Stimulated activated naive CD8-positive, alpha-beta T cell treated with anti-CD3 and anti-CD28 coated beads, Interleukin-15, Interleukin-2, amounts not matched to agents 100 ng/mL and 50 ng/mL, for 24 hours (primary cell): ENCODE results near the gene OSBPL5.
"Not testable (repeated sequence)": the region's sequence is repeated elsewhere in the genome, so short reads cannot be mapped to it uniquely, and the experiment has no call there.

Source experiments
- H3K27ac Mint-ChIP-seq: one replicate; pipeline ENCODE4 v1.8.0; 2021; ENCODE audit warnings: mild to moderate bottlenecking, mixed read lengths
- H3K27me3 Mint-ChIP-seq: one replicate; pipeline ENCODE4 v1.8.0; 2021; ENCODE audit warnings: mixed read lengths
- H3K36me3 Mint-ChIP-seq: one replicate; pipeline ENCODE4 v1.8.0; 2021; ENCODE audit warnings: low read depth, mixed read lengths
- H3K4me1 Mint-ChIP-seq: one replicate; pipeline ENCODE4 v1.8.0; 2021; ENCODE audit warnings: low read depth, mixed read lengths
- H3K4me3 Mint-ChIP-seq: one replicate; pipeline ENCODE4 v1.8.0; 2021; ENCODE audit warnings: mild to moderate bottlenecking, mixed read lengths
- H3K9me3 Mint-ChIP-seq: one replicate; pipeline ENCODE4 v1.8.0; 2021; ENCODE audit warnings: mixed read lengths

The OSBPL5 gene

GRCh38 chr11:3085052-3085451 lies 80.1 kb downstream of the OSBPL5 start:
- no peaks in the 10 kb centered on the region for H3K4me1 Mint-ChIP-seq
- H3K9me3 Mint-ChIP-seq, result no peaks in the 10 kb centered on the region
- H3K36me3 Mint-ChIP-seq, result no peaks in the 10 kb centered on the region
- no peak overlapping the region for H3K27ac Mint-ChIP-seq
- H3K27me3 Mint-ChIP-seq, result peaks cover 3% of the 10 kb centered on the region
- no peak overlapping the region for H3K4me3 Mint-ChIP-seq

GRCh38 chr11:3083321-3083720 lies 81.8 kb downstream of the OSBPL5 start:
- Mint-ChIP-seq H3K4me1 (no peaks in the 10 kb centered on the region), H3K36me3 (no peaks in the 10 kb centered on the region), H3K9me3 (no peaks in the 10 kb centered on the region), H3K4me3 (no peak overlapping the region), H3K27me3 (peaks cover 3% of the 10 kb centered on the region), H3K27ac (no peak overlapping the region)

GRCh38 chr11:3081386-3081751 lies 83.7 kb downstream of the OSBPL5 start:
- Mint-ChIP-seq H3K4me3 (no peak overlapping the region), H3K27me3 (peaks cover 9% of the 10 kb centered on the region), H3K4me1 (no peaks in the 10 kb centered on the region), H3K27ac (no peak overlapping the region), H3K9me3 (no peaks in the 10 kb centered on the region), H3K36me3 (no peaks in the 10 kb centered on the region)

GRCh38 chr11:3080733-3081385 lies 84.3 kb downstream of the OSBPL5 start:
- no peaks in the 10 kb centered on the region for H3K9me3 Mint-ChIP-seq
- no peak overlapping the region for H3K4me3 Mint-ChIP-seq
- H3K27ac Mint-ChIP-seq, result no peak overlapping the region
- no peaks in the 10 kb centered on the region for H3K4me1 Mint-ChIP-seq
- H3K27me3 Mint-ChIP-seq, result peaks cover 9% of the 10 kb centered on the region
- H3K36me3 Mint-ChIP-seq, result no peaks in the 10 kb centered on the region

GRCh38 chr11:3080104-3080503 lies 85.0 kb downstream of the OSBPL5 start:
- H3K9me3 Mint-ChIP-seq, result no peaks in the 10 kb centered on the region
- no peak overlapping the region for H3K27ac Mint-ChIP-seq
- no peaks in the 10 kb centered on the region for H3K4me1 Mint-ChIP-seq
- H3K27me3 Mint-ChIP-seq, result peaks cover 9% of the 10 kb centered on the region
- no peak overlapping the region for H3K4me3 Mint-ChIP-seq
- no peaks in the 10 kb centered on the region for H3K36me3 Mint-ChIP-seq

- H3K4me3 Mint-ChIP-seq, result no peak overlapping the region
These were observed 87.2 kb downstream of the OSBPL5 start for GRCh38 chr11:3077846-3078440.

GRCh38 chr11:3077189-3077836 lies 87.8 kb downstream of the OSBPL5 start:
- no peak overlapping the region for H3K4me3 Mint-ChIP-seq
- no peaks in the 10 kb centered on the region for H3K9me3 Mint-ChIP-seq
- H3K36me3 Mint-ChIP-seq, result no peaks in the 10 kb centered on the region
- H3K27ac Mint-ChIP-seq, result no peak overlapping the region
- peaks cover 6% of the 10 kb centered on the region for H3K27me3 Mint-ChIP-seq
- H3K4me1 Mint-ChIP-seq, result no peaks in the 10 kb centered on the region

More at GRCh38 chr11:3077846-3078440, 87.2 kb downstream of the OSBPL5 start:
- Mint-ChIP-seq H3K27me3 (peaks cover 9% of the 10 kb centered on the region), H3K36me3 (no peaks in the 10 kb centered on the region), H3K27ac (no peak overlapping the region), H3K9me3 (no peaks in the 10 kb centered on the region), H3K4me1 (no peaks in the 10 kb centered on the region)

GRCh38 chr11:3074912-3075589 lies 90.1 kb downstream of the OSBPL5 start:
- no peaks in the 10 kb centered on the region for H3K9me3 Mint-ChIP-seq
- peaks cover 6% of the 10 kb centered on the region for H3K27me3 Mint-ChIP-seq
- no peak overlapping the region for H3K4me3 Mint-ChIP-seq
- no peaks in the 10 kb centered on the region for H3K4me1 Mint-ChIP-seq
- H3K36me3 Mint-ChIP-seq, result no peaks in the 10 kb centered on the region
- no peak overlapping the region for H3K27ac Mint-ChIP-seq

- Mint-ChIP-seq H3K27me3 (peaks cover 13% of the 10 kb centered on the region), H3K27ac (no peak overlapping the region), H3K4me1 (no peaks in the 10 kb centered on the region), H3K36me3 (no peaks in the 10 kb centered on the region), H3K4me3 (no peak overlapping the region), H3K9me3 (no peaks in the 10 kb centered on the region)
These were observed 92.1 kb downstream of the OSBPL5 start for GRCh38 chr11:3073029-3073435.

GRCh38 chr11:3069425-3069824 lies 95.7 kb downstream of the OSBPL5 start:
- Mint-ChIP-seq H3K4me3 (no peak overlapping the region), H3K9me3 (no peaks in the 10 kb centered on the region), H3K36me3 (no peaks in the 10 kb centered on the region), H3K4me1 (no peaks in the 10 kb centered on the region), H3K27me3 (peaks cover 13% of the 10 kb centered on the region), H3K27ac (no peak overlapping the region)

DNA sequence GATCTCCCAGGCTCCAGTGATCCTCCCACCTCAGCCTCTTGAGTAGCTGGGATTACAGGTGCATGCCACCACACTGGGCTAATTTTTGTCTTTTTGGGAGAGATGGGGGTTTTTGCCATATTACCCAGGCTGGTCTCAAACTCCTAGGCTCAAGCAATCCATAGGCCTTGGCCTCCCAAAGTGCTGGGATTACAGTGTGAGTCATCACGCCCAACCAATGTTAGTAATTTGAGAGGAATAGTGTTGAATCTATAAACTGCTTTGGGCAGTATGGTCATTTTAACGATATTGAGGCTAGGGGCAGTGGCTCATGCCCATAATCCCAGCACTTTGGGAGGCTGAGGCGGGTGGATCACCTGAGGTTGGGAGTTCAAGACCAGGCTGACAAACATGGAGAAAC lies 98.8 kb downstream of the OSBPL5 start:
- H3K27ac Mint-ChIP-seq, H3K4me3 Mint-ChIP-seq, H3K36me3 Mint-ChIP-seq, H3K4me1 Mint-ChIP-seq, H3K9me3 Mint-ChIP-seq: not testable (repeated sequence)
- peaks cover 13% of the 10 kb centered on the region for H3K27me3 Mint-ChIP-seq

DNA sequence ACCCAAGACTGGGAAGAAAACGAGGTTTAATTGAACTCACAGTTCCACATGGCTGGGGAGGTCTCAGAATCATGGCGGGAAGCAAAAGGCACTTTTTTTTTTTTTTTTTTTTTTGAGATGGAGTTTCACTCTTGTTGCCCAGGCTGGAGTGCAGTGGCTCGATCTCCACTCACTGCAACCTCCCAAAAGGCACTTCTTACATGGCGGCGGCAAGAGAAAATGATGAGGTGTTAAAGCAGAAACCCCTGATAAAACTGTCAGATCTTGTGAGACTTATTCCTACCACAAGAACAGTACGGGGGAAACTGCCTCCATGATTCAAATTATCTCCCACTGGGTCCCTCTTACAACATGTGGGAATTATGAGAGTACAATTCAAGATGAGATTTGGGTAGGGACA lies 100.4 kb downstream of the OSBPL5 start:
- H3K9me3 Mint-ChIP-seq, result not testable (repeated sequence)

DNA sequence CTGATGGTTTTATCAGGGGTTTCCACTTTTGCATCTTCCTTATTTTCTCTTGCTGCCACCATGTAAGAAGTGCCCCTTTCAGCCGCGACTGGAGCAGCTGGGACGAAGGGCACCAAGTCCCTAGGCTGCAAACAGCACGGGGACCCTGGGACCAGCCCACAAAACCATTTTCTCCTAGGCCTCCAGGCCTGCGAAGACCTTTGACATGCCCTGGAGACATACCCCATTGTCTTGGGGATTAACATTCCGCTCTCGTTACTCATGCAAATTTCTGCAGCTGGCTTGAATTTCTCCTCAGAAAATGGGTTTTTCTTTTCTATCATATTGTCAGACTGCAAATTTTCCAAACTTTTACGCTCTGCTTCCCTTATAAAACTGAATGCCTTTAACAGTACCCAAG lies 101.2 kb downstream of the OSBPL5 start:
- H3K36me3 Mint-ChIP-seq, H3K4me1 Mint-ChIP-seq, H3K4me3 Mint-ChIP-seq, H3K27ac Mint-ChIP-seq, H3K27me3 Mint-ChIP-seq, H3K9me3 Mint-ChIP-seq: not testable (repeated sequence)

More for the DNA sequence above, 100.4 kb downstream of the OSBPL5 start:
- not testable (repeated sequence) for H3K4me3 Mint-ChIP-seq, H3K4me1 Mint-ChIP-seq, H3K27ac Mint-ChIP-seq, H3K36me3 Mint-ChIP-seq
- peaks cover 13% of the 10 kb centered on the region for H3K27me3 Mint-ChIP-seq

- not testable (repeated sequence) for H3K9me3 Mint-ChIP-seq
These were observed 101.7 kb downstream of the OSBPL5 start for GRCh38 chr11:3063432-3063831.

DNA sequence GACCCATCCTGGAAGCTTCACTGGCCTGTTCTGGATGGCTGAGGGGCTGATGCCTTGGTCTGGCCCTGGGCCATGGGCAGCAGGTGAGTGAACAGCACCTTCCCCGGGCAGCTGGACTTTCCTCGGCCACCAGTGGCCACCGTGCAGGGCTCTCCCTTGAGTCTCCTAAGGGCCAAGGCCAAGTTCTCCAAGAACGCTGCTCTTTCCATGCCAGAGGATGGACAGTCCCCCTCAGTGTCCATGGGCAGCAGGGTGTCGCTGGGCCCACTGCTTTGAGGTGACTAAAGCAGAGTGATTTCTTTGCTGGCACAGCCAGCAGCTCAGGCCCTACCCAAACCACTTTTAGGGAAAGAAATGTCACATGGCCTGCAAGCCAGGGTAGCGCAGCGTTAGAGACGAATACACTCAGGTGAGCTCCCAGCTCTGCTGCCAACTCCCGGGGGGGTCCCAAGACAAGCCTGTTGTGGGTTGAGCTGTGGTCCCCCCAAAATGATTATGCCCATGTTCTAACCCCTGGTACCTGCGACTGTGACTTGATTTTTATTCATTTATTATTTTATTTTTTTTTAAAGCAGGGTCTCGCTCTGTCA lies 104.6 kb downstream of the OSBPL5 start:
- Mint-ChIP-seq H3K9me3 (no peaks in the 10 kb centered on the region), H3K4me3 (no peak overlapping the region), H3K36me3 (no peaks in the 10 kb centered on the region), H3K4me1 (peaks cover 15% of the 10 kb centered on the region), H3K27ac (no peak overlapping the region), H3K27me3 (peaks cover 2% of the 10 kb centered on the region)

More at GRCh38 chr11:3063432-3063831, 101.7 kb downstream of the OSBPL5 start:
- not testable (repeated sequence) for H3K4me3 Mint-ChIP-seq, H3K4me1 Mint-ChIP-seq, H3K27ac Mint-ChIP-seq, H3K27me3 Mint-ChIP-seq, H3K36me3 Mint-ChIP-seq
